Stomach (tissue), 4 donors: ENCODE results near the gene CCDC195.

Source experiments
- EP300 ChIP-seq: sonication (generic); formaldehyde crosslinking; IDR thresholded peaks from one replicate; pipeline ENCODE4 v1.6.1; 2017; ENCODE audit warnings: antibody characterized with exemption
- POLR2A ChIP-seq, 4 donors: fragments of 450-650 bp; IDR thresholded peaks; one replicate each; pipeline ENCODE4 v1.6.1; 2016; ENCODE audit warnings: antibody characterized with exemption in 4 of 4, control low read depth in 2 of 4, mild to moderate bottlenecking in 1 of 4, moderate library complexity in 1 of 4
- TF ChIP-seq, protein P1 (sequence below), 7 experiments: fragments of 450-650 bp in 4 of 7; fragments of 200-600 bp in 3 of 7; sonication (generic) in 3 of 7; IDR thresholded peaks; one replicate each; pipeline ENCODE4 v1.5.1; 2016 to 2019; ENCODE audit warnings: antibody characterized with exemption in 7 of 7, control low read depth in 2 of 7, mild to moderate bottlenecking in 1 of 7

DNA sequence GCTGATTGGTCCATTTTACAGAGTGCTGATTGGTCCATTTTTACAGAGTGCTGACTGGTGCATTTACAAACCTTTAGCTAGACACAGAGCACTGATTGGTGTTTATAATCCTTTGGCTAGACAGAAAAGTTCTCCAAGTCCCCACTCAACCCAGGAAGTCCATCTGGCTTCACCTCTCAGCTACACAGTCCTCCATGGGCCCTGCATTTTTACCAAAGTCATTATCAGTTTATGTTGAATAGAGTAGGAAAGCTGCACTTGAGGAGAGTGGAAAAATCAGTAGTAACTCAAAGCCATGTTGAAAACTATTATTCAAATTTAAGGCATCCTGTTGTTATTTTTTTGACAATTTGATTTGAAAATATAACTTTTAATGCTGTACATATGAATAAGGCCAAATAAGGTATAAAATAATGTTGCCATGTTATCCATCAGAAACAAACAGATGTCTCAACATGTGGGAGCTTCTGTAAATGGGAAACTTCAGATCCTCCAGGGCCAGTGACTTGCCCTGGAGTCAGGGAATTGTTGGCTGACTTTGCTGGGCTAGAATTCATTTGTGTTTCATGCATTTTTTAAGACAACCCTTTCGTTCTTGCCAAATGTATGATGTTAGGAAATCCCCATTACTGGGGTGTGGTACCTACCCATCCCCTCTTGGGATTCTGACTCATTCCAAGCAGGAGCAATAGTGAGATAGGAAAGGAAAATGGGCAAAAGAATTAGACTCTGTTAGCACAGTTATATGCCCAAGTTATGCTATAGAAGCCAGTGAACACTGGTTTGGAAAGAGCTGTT lies 37.8 kb upstream of the CCDC195 start:
- TF ChIP-seq POLR2A (IDR thresholded peaks at IDR 0.05) (no peak), EP300 (no peak)
- TF ChIP-seq, protein P1, sequence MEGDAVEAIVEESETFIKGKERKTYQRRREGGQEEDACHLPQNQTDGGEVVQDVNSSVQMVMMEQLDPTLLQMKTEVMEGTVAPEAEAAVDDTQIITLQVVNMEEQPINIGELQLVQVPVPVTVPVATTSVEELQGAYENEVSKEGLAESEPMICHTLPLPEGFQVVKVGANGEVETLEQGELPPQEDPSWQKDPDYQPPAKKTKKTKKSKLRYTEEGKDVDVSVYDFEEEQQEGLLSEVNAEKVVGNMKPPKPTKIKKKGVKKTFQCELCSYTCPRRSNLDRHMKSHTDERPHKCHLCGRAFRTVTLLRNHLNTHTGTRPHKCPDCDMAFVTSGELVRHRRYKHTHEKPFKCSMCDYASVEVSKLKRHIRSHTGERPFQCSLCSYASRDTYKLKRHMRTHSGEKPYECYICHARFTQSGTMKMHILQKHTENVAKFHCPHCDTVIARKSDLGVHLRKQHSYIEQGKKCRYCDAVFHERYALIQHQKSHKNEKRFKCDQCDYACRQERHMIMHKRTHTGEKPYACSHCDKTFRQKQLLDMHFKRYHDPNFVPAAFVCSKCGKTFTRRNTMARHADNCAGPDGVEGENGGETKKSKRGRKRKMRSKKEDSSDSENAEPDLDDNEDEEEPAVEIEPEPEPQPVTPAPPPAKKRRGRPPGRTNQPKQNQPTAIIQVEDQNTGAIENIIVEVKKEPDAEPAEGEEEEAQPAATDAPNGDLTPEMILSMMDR (IDR thresholded peaks at IDR 0.05) = no peak
